Spleen (tissue), 13 donors: ENCODE results near the gene TANK. TPM values are rescaled to one million over a fixed set of nuclear protein-coding genes. Genes with fewer than 3 reads are reported as not detected.

ENCODE experiments used
- DNase-seq: peaks from one replicate; pipeline ENCODE4 v3.0.0-alpha.2; 2020
- H3K27ac ChIP-seq, 8 donors: fragments of 200-600 bp; sonication (generic) in 7 of 8; 1 replicate in 4 of 8; 2 replicates in 4 of 8; pipeline versions ENCODE4 v1.5.0 to v1.8.0; 2016 to 2021; ENCODE audit warnings: inconsistent platforms in 4 of 8, mild to moderate bottlenecking in 4 of 8, moderate library complexity in 1 of 8
- H3K27me3 ChIP-seq, 7 donors: fragments of 200-600 bp; sonication (generic) in 6 of 7; replicated peaks in 1 of 7; 1 replicate in 4 of 7; 2 replicates in 3 of 7; pipeline versions ENCODE4 v1.5.0 to v1.8.0; 2016 to 2021; ENCODE audit warnings: inconsistent platforms in 3 of 7, mild to moderate bottlenecking in 1 of 7
- H3K36me3 ChIP-seq, 6 donors: fragments of 200-600 bp; sonication (generic) in 5 of 6; 1 replicate in 4 of 6; 2 replicates in 2 of 6; pipeline versions ENCODE4 v1.5.0 to v1.8.0; 2016 to 2021; ENCODE audit warnings: inconsistent platforms in 2 of 6
- H3K4me1 ChIP-seq, 6 donors: fragments of 200-600 bp; sonication (generic) in 5 of 6; 1 replicate in 3 of 6; 2 replicates in 3 of 6; pipeline versions ENCODE4 v1.5.0 to v1.8.0; 2016 to 2021; ENCODE audit warnings: inconsistent platforms in 3 of 6
- H3K4me3 ChIP-seq, 8 donors: fragments of 200-600 bp; sonication (generic) in 7 of 8; 1 replicate in 4 of 8; 2 replicates in 4 of 8; pipeline versions ENCODE4 v1.5.0 to v1.8.0; 2016 to 2021; ENCODE audit warnings: inconsistent platforms in 4 of 8, mild to moderate bottlenecking in 4 of 8, moderate library complexity in 2 of 8
- H3K9me3 ChIP-seq, 8 donors: fragments of 200-600 bp; sonication (generic) in 7 of 8; 1 replicate in 4 of 8; 2 replicates in 4 of 8; pipeline versions ENCODE4 v1.5.0 to v1.8.0; 2016 to 2021; ENCODE audit warnings: inconsistent platforms in 4 of 8
- CTCF ChIP-seq, 11 experiments: fragments of 200-600 bp in 7 of 11; fragments of 450-650 bp in 4 of 11; sonication (generic) in 4 of 11; IDR thresholded peaks in 8 of 11; conservative IDR thresholded peaks in 3 of 11; 1 replicate in 7 of 11; 2 replicates in 4 of 11; pipeline versions ENCODE4 v1.4.0 to v1.8.0; 2016 to 2021; ENCODE audit warnings: antibody characterized with exemption in 11 of 11, inconsistent platforms in 4 of 11, mild to moderate bottlenecking in 1 of 11
- POLR2A ChIP-seq, 3 donors: fragments of 450-650 bp; IDR thresholded peaks; one replicate each; pipeline ENCODE4 v1.5.1; 2017; ENCODE audit warnings: antibody characterized with exemption in 3 of 3, mild to moderate bottlenecking in 1 of 3
- POLR2AphosphoS5 ChIP-seq, 3 donors: sonication (generic); formaldehyde crosslinking; IDR thresholded peaks; one replicate each; pipeline ENCODE4 v1.5.1; 2017; ENCODE audit warnings: antibody characterized with exemption in 3 of 3
- WGBS, 5 donors: extraction: QIAGEN DNeasy Blood & Tissue Kit in 3 of 5; methylation state at CpG; one replicate each; pipeline versions ENCODE4 v1.1.5 to v1.1.7; 2013 to 2018; 5-methylcytosine and 5-hydroxymethylcytosine counted together
- intact Hi-C: fragments of 100-400 bp; cut with DNase I; formaldehyde crosslinking; loops from one replicate; pipeline ENCODE4 v1.15.0; 2023; ENCODE audit warnings: low total_unique reads
- long read RNA-seq, 2 donors: transcript quantifications; one replicate each; lab custom pipeline, GENCODE V29; 2026
- polyA plus RNA-seq, 3 donors: library from polyadenylated mRNA; stranded (reverse); fragments of 200-250 nt; gene quantifications; one replicate each; pipeline ENCODE4 v1.2.1, GENCODE V29; 2013
- total RNA-seq, 7 donors: library from RNA; depleted of rRNA in 3 of 7; stranded (reverse); fragments of >200 nt in 3 of 7; fragmentation: NEBNext Ultra II Directional in 4 of 7; extraction: Animal tissue kit (Norgen Biotek cat#: 25700) in 4 of 7; gene quantifications; one replicate each; pipeline versions ENCODE4 v1.1.0 to v1.2.1, GENCODE V29; 2016 to 2021
- donor health status: healthy with polysubstance abuse.
- donor health status: DM: no; HTN: no; CAD: no; lungs with moderate emphysema.
- donor health status: DM: no; HTN: no; CAD: no.
- donor health status: Bipolar disorder and iron deficiency.
- donor health status: healthy.
- donor health status: DM: no; HTN: no; CAD: no.
- donor health status: DM: yes; HTN: yes; CAD: no.

TANK gene
- total RNA-seq (100 to 1,000 TPM in 6 of 7 donors, 10 to 100 TPM in 1; 84.6 to 152 (median 122) TPM), polyA plus RNA-seq (10 to 100 TPM; 37.5 to 44.7 (median 44.4) TPM)
- long read RNA-seq, donor 1, transcript TANK-202 (8 exons, 2,171 nt), result major isoform, 8 of 12 reads
- long read RNA-seq, donor 1, partial matches to known transcripts, result 0 of 12 reads
- long read RNA-seq, donor 1, other reads (novel, unspliced or antisense), result 0 of 12 reads
- long read RNA-seq, donor 2, partial matches to known transcripts, result 0 of 5 reads
- long read RNA-seq, donor 2, other reads (novel, unspliced or antisense), result 0 of 5 reads

- Histone ChIP-seq H3K4me3 (peak within 1 kb of the TSS; percentile 44 to 83 (median 74)), H3K4me1 (peaks cover 36 to 59% (median 56%) of the 10 kb centered on the region in 6 donors), H3K27ac (peak within 1 kb of the TSS; percentile 89 to 100 (median 98)), H3K36me3 (peaks cover 0 to 19% (median 5%) of the 10 kb centered on the region in 6 donors), H3K27me3 (no peaks in the 10 kb centered on the region), H3K9me3 (no peaks in the 10 kb centered on the region)
- peak; percentile 98 for DNase-seq
- intact Hi-C loops, result no loop called here
- TF ChIP-seq CTCF (IDR thresholded peaks at IDR 0.05 in 8 of 11, conservative IDR thresholded peaks at IDR 0.05 in 3 of 11) (no peak), POLR2AphosphoS5 (IDR thresholded peaks at IDR 0.05) (peak; percentile 96 to 100 (median 99)), POLR2A (IDR thresholded peaks at IDR 0.05) (peak; percentile 80 to 93 (median 88))
- 0 to 1% (median 0%) methylated on average over 50 of the region's 50 CpGs for WGBS, 5 donors
These were observed at the start of gene TANK for GRCh38 chr2:161160226-161161073. Gene TANK (plus strand): TSS chr2:161160428. CDS start chr2:161179663, 19,235 bp downstream.

- Histone ChIP-seq H3K4me1 (peaks cover 0 to 5% (median 0%) of the 10 kb centered on the region in 6 donors), H3K27me3 (no peaks in the 10 kb centered on the region), H3K36me3 (no peaks in the 10 kb centered on the region), H3K27ac (no peak overlapping the region), H3K4me3 (no peak overlapping the region), H3K9me3 (no peaks in the 10 kb centered on the region)
- WGBS, 5 donors, result 55 to 76% (median 70%) methylated on average over 2 of the region's 2 CpGs
- no peak for DNase-seq
- TF ChIP-seq POLR2AphosphoS5 (IDR thresholded peaks at IDR 0.05) (no peak), CTCF (IDR thresholded peaks at IDR 0.05 in 8 of 11, conservative IDR thresholded peaks at IDR 0.05 in 3 of 11) (no peak), POLR2A (IDR thresholded peaks at IDR 0.05) (no peak)
- intact Hi-C loops, result no loop called here
These were observed 48.7 kb upstream of the TANK start for GRCh38 chr2:161111531-161111930.

- Histone ChIP-seq H3K27me3 (no peaks in the 10 kb centered on the region), H3K4me3 (no peak overlapping the region), H3K9me3 (no peaks in the 10 kb centered on the region), H3K36me3 (no peaks in the 10 kb centered on the region), H3K4me1 (peaks cover 0 to 6% (median 0%) of the 10 kb centered on the region in 6 donors), H3K27ac (no peak overlapping the region)
- TF ChIP-seq POLR2AphosphoS5 (IDR thresholded peaks at IDR 0.05) (no peak), CTCF (IDR thresholded peaks at IDR 0.05 in 8 of 11, conservative IDR thresholded peaks at IDR 0.05 in 3 of 11) (no peak), POLR2A (IDR thresholded peaks at IDR 0.05) (no peak)
- intact Hi-C loops, result no loop called here
- no peak for DNase-seq
- whole genome bisulfite sequencing, 5 donors, result 87 to 95% (median 92%) methylated on average over 1 of the region's 1 CpG
These were observed 47.3 kb upstream of the TANK start for GRCh38 chr2:161112908-161113307.
